ENCODE data around the gene TSHR.
A peak's percentile ranks its signal among the peaks of the same experiment; 100 is the strongest.

Gene TSHR

DNA sequence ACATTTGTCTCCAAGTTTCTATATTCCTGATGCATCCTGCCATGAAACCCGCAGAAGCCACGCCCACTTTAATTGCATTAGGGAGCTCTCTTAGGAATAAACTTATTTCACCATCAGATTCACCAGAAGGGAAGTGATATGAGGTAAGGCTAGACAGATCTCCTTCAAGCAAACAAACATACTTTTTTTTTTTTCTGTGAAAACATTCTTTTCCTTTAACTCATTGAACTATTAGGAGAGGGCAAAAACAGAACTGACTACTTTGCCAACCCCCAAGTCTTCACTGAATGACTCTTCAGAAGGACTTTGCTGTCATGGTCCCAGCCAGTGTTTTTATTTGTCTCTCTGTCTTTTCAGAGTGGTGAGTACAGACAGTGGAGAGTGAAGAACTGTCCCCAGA, 216.9 kb downstream of the TSHR start:
- no peaks in the 10 kb centered on the region for H4K20me1 ChIP-seq
- peak overlapping the region in 9 of 11 experiments; percentile 11 to 38 (median 32); a peak in 11 of 22 replicates for H3K4me2 ChIP-seq
- no peak for TF ChIP-seq Cebpa-rat (IDR thresholded peaks at IDR 0.05)
- H3K4me1 ChIP-seq, result peaks cover 13 to 67% (median 29%) of the 10 kb centered on the region in 10 experiments
- H3K9ac ChIP-seq, result 0 out of 22 replicates have a peak overlapping the region, but pooled peaks of 1 of the 11 experiments have one; percentile 6
- H3K36me3 ChIP-seq, result peaks cover 0 to 6% (median 0%) of the 10 kb centered on the region in 11 experiments; a peak in 2 of 22 replicates
- peak overlapping the region in 7 of 11 experiments; percentile 2 to 48 (median 21); a peak in 6 of 22 replicates for H3K27ac ChIP-seq
- H3K27me3 ChIP-seq, result no peaks in the 10 kb centered on the region
- H3K9me3 ChIP-seq (replicated peaks in 1 of 11), result no peaks in the 10 kb centered on the region
- H3K4me3 ChIP-seq, result no peak overlapping the region

- peak overlapping the region in 7 of 11 experiments; percentile 2 to 48 (median 21); a peak in 5 of 22 replicates for H3K27ac ChIP-seq
- TF ChIP-seq Cebpa-rat (IDR thresholded peaks at IDR 0.05), result no peak
- 0 out of 22 replicates have a peak overlapping the region, but pooled peaks of 1 of the 11 experiments have one; percentile 6 for H3K9ac ChIP-seq
- H3K27me3 ChIP-seq, result no peaks in the 10 kb centered on the region
- H4K20me1 ChIP-seq, result no peaks in the 10 kb centered on the region
- H3K4me3 ChIP-seq, result no peak overlapping the region
- peaks cover 0 to 6% (median 0%) of the 10 kb centered on the region in 11 experiments; a peak in 4 of 22 replicates for H3K36me3 ChIP-seq
- H3K9me3 ChIP-seq (replicated peaks in 1 of 11), result no peaks in the 10 kb centered on the region
- H3K4me1 ChIP-seq, result peaks cover 13 to 72% (median 29%) of the 10 kb centered on the region in 10 experiments
- H3K4me2 ChIP-seq, result peak overlapping the region in 9 of 11 experiments; percentile 11 to 38 (median 32); a peak in 10 of 22 replicates
Observed at GRCh38 chr14:81172881-81173280, 217.5 kb downstream of the TSHR start.

DNA sequence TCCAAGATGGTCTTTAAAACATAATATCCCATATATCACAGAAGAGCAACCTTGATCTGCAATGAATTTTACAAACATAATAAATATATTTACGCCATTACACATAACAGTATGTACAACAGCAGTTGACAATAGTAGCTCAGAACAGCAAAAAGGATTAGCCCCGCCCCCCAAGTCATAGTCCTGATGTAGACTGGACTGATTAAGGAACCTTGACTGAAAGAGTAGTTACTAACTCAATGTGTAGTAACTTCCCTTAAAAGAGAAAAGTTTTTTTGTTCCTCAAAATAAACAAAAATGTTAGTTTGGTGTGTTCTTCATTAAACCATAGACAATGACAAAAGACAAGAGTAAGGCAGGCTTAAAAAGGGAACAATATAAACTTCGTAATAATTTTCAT, 220.8 kb downstream of the TSHR start:
- H3K27ac ChIP-seq, result peak overlapping the region in 4 of 11 experiments; percentile 5 to 57 (median 29); a peak in 3 of 22 replicates
- H3K4me1 ChIP-seq, result peaks cover 0 to 79% (median 14%) of the 10 kb centered on the region in 10 experiments; a peak in 15 of 20 replicates
- H4K20me1 ChIP-seq, result no peaks in the 10 kb centered on the region
- H3K9me3 ChIP-seq (replicated peaks in 1 of 11), result no peaks in the 10 kb centered on the region
- H3K4me2 ChIP-seq, result peak overlapping the region in 3 of 11 experiments; percentile 6 to 69 (median 64); a peak in 4 of 22 replicates
- H3K4me3 ChIP-seq, result no peak overlapping the region
- H3K9ac ChIP-seq, result 0 out of 22 replicates have a peak overlapping the region, but pooled peaks of 1 of the 11 experiments have one; percentile 15
- H3K36me3 ChIP-seq, result peaks cover 15 to 33% (median 21%) of the 10 kb centered on the region in 11 experiments; a peak in 19 of 22 replicates
- H3K27me3 ChIP-seq, result no peaks in the 10 kb centered on the region
- no peak for TF ChIP-seq Cebpa-rat (IDR thresholded peaks at IDR 0.05)

DNA sequence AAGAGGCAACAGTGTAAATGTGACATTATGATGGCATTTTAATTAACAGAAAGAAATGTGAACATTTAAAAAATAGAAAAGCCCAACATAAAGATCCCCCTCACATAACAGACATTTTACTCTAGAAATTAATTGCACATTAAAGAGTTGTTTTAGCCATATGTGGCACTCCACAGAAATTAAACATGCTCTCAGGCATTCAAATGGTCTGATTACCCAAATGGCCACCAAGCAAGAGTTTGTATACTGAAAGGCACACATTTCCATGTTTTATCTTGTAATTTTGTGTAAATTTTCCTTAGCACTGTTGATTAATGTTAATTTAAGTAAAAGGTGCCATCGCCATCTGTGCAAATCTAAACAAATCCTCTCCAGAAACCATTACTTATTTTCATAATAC, 221.8 kb downstream of the TSHR start:
- H3K27ac ChIP-seq, result 0 out of 22 replicates have a peak overlapping the region, but pooled peaks of 1 of the 11 experiments have one; percentile 57
- H3K36me3 ChIP-seq, result peaks cover 25 to 43% (median 31%) of the 10 kb centered on the region in 11 experiments
- no peak overlapping the region for H3K4me3 ChIP-seq
- no peaks in the 10 kb centered on the region for H3K27me3 ChIP-seq
- H3K4me1 ChIP-seq, result peaks cover 0 to 71% (median 9%) of the 10 kb centered on the region in 10 experiments; a peak in 15 of 20 replicates
- H3K4me2 ChIP-seq, result peak overlapping the region in 2 of 11 experiments; percentile 64 to 69; a peak in 3 of 22 replicates
- no peak for TF ChIP-seq Cebpa-rat (IDR thresholded peaks at IDR 0.05)
- H3K9me3 ChIP-seq (replicated peaks in 1 of 11), result no peaks in the 10 kb centered on the region
- 0 out of 22 replicates have a peak overlapping the region, but pooled peaks of 1 of the 11 experiments have one; percentile 15 for H3K9ac ChIP-seq
- peaks cover 0 to 5% (median 0%) of the 10 kb centered on the region in 11 experiments; a peak in 1 of 22 replicates for H4K20me1 ChIP-seq

DNA sequence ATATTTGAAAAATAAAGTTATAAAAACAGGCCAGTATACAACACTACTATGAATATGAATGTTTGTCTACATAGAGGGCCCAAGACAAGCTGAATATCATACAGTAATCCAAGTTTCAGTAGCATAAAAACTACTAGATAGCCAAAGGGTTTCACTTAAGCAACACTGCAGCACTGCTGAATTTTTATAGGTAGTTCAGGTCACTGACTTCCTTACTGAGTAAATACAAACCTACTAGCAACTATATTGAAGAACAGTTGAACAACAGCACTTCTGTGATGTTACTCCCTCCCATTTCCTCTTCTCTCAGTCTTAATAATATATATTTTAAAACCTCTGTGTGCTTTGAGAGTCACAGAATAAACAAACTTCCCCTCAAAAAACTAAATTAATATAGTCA, 222.6 kb downstream of the TSHR start:
- Histone ChIP-seq H3K9ac (no peak overlapping the region), H3K4me3 (no peak overlapping the region), H3K27ac (peak overlapping the region in 1 of 11 experiments; percentile 7; a peak in 1 of 22 replicates), H3K4me2 (peak overlapping the region in 2 of 11 experiments; percentile 37 to 69; a peak in 3 of 22 replicates), H3K36me3 (peaks cover 28 to 52% (median 37%) of the 10 kb centered on the region in 11 experiments), H3K4me1 (peaks cover 0 to 70% (median under 1%) of the 10 kb centered on the region in 10 experiments; a peak in 10 of 20 replicates), H3K27me3 (no peaks in the 10 kb centered on the region), H4K20me1 (peaks cover 0 to 5% (median 0%) of the 10 kb centered on the region in 11 experiments; a peak in 1 of 22 replicates), H3K9me3 (replicated peaks in 1 of 11) (no peaks in the 10 kb centered on the region)
- no peak for TF ChIP-seq Cebpa-rat (IDR thresholded peaks at IDR 0.05)

GRCh38 chr14:81179631-81180030, 224.2 kb downstream of the TSHR start:
- H3K4me3 ChIP-seq, result no peak overlapping the region
- TF ChIP-seq Cebpa-rat (IDR thresholded peaks at IDR 0.05), result no peak
- peaks cover 42 to 67% (median 49%) of the 10 kb centered on the region in 11 experiments for H3K36me3 ChIP-seq
- H3K9me3 ChIP-seq (replicated peaks in 1 of 11), result no peaks in the 10 kb centered on the region
- 0 out of 22 replicates have a peak overlapping the region, but pooled peaks of 1 of the 11 experiments have one; percentile 3 for H3K27ac ChIP-seq
- peaks cover 0 to 74% (median 0%) of the 10 kb centered on the region in 10 experiments; a peak in 6 of 20 replicates for H3K4me1 ChIP-seq
- H3K4me2 ChIP-seq, result peak overlapping the region in 2 of 11 experiments; percentile 37 to 48; a peak in 3 of 22 replicates
- no peaks in the 10 kb centered on the region for H3K27me3 ChIP-seq
- H3K9ac ChIP-seq, result no peak overlapping the region
- H4K20me1 ChIP-seq, result peaks cover 0 to 10% (median 0%) of the 10 kb centered on the region in 11 experiments; a peak in 1 of 22 replicates

DNA sequence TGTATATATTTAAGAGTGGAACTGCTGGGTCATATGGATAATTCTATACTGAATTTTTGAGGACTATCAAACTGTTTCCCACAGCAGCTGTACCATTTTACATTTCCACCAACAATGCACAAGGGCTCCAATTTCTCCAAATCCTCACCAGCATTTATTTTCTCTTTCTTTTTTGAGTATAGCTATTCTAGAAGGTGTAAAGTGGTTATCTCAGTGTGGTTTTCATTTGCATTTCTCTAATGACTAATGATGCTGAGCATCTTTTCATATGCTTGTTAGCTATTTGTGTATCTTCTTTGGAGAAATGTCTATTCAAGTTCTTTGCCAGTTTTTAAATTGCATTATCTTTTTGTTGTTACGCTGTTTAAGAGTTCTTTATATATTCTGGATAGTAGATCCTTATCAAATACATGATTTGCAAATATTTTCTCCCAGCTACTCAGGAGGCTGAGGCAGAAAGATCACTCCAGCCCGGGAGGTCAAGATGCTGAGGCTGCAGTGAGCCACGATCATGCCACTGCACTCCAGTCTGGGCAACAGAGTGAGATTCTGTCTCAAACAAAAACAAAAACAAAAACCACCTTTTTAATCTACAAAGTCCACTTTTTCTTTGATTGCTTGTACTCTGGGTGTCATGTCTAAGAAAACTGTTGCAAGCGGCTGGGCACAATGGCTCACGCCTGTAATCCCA, 232.6 kb downstream of the TSHR start:
- Histone ChIP-seq H3K27me3 (no peaks in the 10 kb centered on the region), H3K9ac (no peak overlapping the region), H3K4me2 (no peak overlapping the region), H3K4me1 (peaks cover 0 to 8% (median 0%) of the 10 kb centered on the region in 10 experiments; a peak in 1 of 20 replicates), H3K36me3 (peaks cover 82 to 100% (median 97%) of the 10 kb centered on the region in 11 experiments), H3K4me3 (no peak overlapping the region), H3K27ac (no peak overlapping the region), H4K20me1 (peaks cover 0 to 45% (median 0%) of the 10 kb centered on the region in 11 experiments; a peak in 3 of 22 replicates), H3K9me3 (replicated peaks in 1 of 11) (no peaks in the 10 kb centered on the region)
- TF ChIP-seq Cebpa-rat (IDR thresholded peaks at IDR 0.05), result no peak

- no peak overlapping the region for H3K4me3 ChIP-seq
- no peak for TF ChIP-seq Cebpa-rat (IDR thresholded peaks at IDR 0.05)
- H3K4me1 ChIP-seq, result no peaks in the 10 kb centered on the region
- peaks cover 0 to 43% (median 0%) of the 10 kb centered on the region in 11 experiments; a peak in 5 of 22 replicates for H4K20me1 ChIP-seq
- H3K27ac ChIP-seq, result no peak overlapping the region
- H3K4me2 ChIP-seq, result no peak overlapping the region
- no peaks in the 10 kb centered on the region for H3K27me3 ChIP-seq
- no peak overlapping the region for H3K9ac ChIP-seq
- H3K36me3 ChIP-seq, result peaks cover 80 to 100% (median 98%) of the 10 kb centered on the region in 11 experiments
- H3K9me3 ChIP-seq (replicated peaks in 1 of 11), result no peaks in the 10 kb centered on the region
Observed at GRCh38 chr14:81192594-81192993, 237.2 kb downstream of the TSHR start.
